GM23338 (cell line): ENCODE measurements around the gene PNKP. TPM values are rescaled to one million over a fixed set of nuclear protein-coding genes. Genes with fewer than 3 reads are reported as not detected.

Source experiments
- ATAC-seq: fragments of 200-7000 bp; cut with Tn5 transposase; 3 replicates; pipeline ENCODE4 v1.9.1; 2020
- DNase-seq: peaks from one replicate; pipeline ENCODE4 v3.0.0-alpha.2; 2015; ENCODE audit warnings: low spot score
- H2AFZ ChIP-seq: fragments of 200-600 bp; sonication (generic); 2 replicates; pipeline ENCODE4 v1.8.0; 2016; ENCODE audit warnings: antibody characterized with exemption, mild to moderate bottlenecking, moderate library complexity
- H3F3A ChIP-seq: fragments of 200-600 bp; sonication (generic); replicated peaks from 2 replicates; pipeline ENCODE4 v1.8.0; 2017; ENCODE audit warnings: antibody characterized with exemption, mixed run types, low read depth
- H3K27ac ChIP-seq: fragments of 200-600 bp; sonication (generic); 2 replicates; pipeline ENCODE4 v1.6.1; 2016; ENCODE audit warnings: low read depth
- H3K27me3 ChIP-seq: fragments of 200-600 bp; sonication (generic); 2 replicates; pipeline ENCODE4 v1.8.0; 2016; ENCODE audit warnings: mild to moderate bottlenecking, mixed run types, moderate library complexity; ENCODE audit not compliant: insufficient read depth
- H3K36me3 ChIP-seq: fragments of 200-600 bp; sonication (generic); 2 replicates; pipeline ENCODE4 v1.8.0; 2016; ENCODE audit warnings: mild to moderate bottlenecking; ENCODE audit not compliant: insufficient read depth
- H3K4me1 ChIP-seq: fragments of 200-600 bp; sonication (generic); 2 replicates; pipeline ENCODE4 v1.8.0; 2016; ENCODE audit warnings: mild to moderate bottlenecking, moderate library complexity; ENCODE audit not compliant: insufficient read depth
- H3K4me2 ChIP-seq: fragments of 200-600 bp; sonication (generic); 2 replicates; pipeline ENCODE4 v1.7.1; 2017; ENCODE audit warnings: mixed run types
- H3K4me3 ChIP-seq: fragments of 200-600 bp; sonication (generic); 2 replicates; pipeline ENCODE4 v1.6.1; 2016; ENCODE audit warnings: mixed run types
- H3K79me2 ChIP-seq: fragments of 200-600 bp; sonication (generic); replicated peaks from 2 replicates; pipeline ENCODE4 v1.8.0; 2017; ENCODE audit warnings: mild to moderate bottlenecking; ENCODE audit not compliant: insufficient read depth
- H3K9me2 ChIP-seq: fragments of 200-600 bp; sonication (generic); 2 replicates; pipeline ENCODE4 v1.8.0; 2017; ENCODE audit not compliant: insufficient read depth
- H4K20me1 ChIP-seq: fragments of 200-600 bp; sonication (generic); replicated peaks from 2 replicates; pipeline ENCODE4 v1.8.0; 2017; ENCODE audit warnings: mild to moderate bottlenecking; ENCODE audit not compliant: insufficient read depth
- H3K27ac Mint-ChIP-seq: 2 replicates; pipeline ENCODE4 v1.8.0; 2020; ENCODE audit warnings: inconsistent platforms, mild to moderate bottlenecking, moderate library complexity, mixed read lengths
- H3K27me3 Mint-ChIP-seq: 3 replicates; pipeline ENCODE4 v1.8.0; 2022; ENCODE audit warnings: low read depth, mild to moderate bottlenecking, moderate library complexity, mixed read lengths, inconsistent platforms; ENCODE audit not compliant: insufficient read depth, poor library complexity
- H3K36me3 Mint-ChIP-seq: 3 replicates; pipeline ENCODE4 v1.8.0; 2021; ENCODE audit warnings: low read depth, mild to moderate bottlenecking, inconsistent platforms, moderate library complexity, mixed read lengths
- H3K4me1 Mint-ChIP-seq: 3 replicates; pipeline ENCODE4 v1.8.0; 2020; ENCODE audit warnings: mild to moderate bottlenecking, inconsistent platforms, mixed read lengths
- H3K4me3 Mint-ChIP-seq: 3 replicates; pipeline ENCODE4 v1.8.0; 2021; ENCODE audit warnings: moderate library complexity, mild to moderate bottlenecking, inconsistent platforms, mixed read lengths
- H3K9me3 Mint-ChIP-seq: 3 replicates; pipeline ENCODE4 v1.8.0; 2020; ENCODE audit warnings: moderate library complexity, mild to moderate bottlenecking, inconsistent platforms, mixed read lengths
- CREB1 ChIP-seq: fragments of 250-450 bp; sonication (Bioruptor Pico); IDR thresholded peaks from 2 replicates; pipeline ENCODE4 v1.5.0; 2020; ENCODE audit warnings: low read depth, mild to moderate bottlenecking, moderate library complexity
- CTCF ChIP-seq, 2 experiments: fragments of 200-600 bp in 1 of 2; sonication (generic) in 1 of 2; conservative IDR thresholded peaks; 2 replicates each; pipeline versions ENCODE4 v1.5.1 to v1.6.1; 2016 to 2017; ENCODE audit warnings: antibody characterized with exemption in 2 of 2, low read depth in 2 of 2, mild to moderate bottlenecking in 2 of 2, moderate library complexity in 1 of 2
- ETS1 ChIP-seq: IDR thresholded peaks from 2 replicates; pipeline ENCODE4 v1.6.1; 2016; ENCODE audit warnings: antibody characterized with exemption
- EZH2 ChIP-seq: fragments of 200-600 bp; sonication (generic); IDR thresholded peaks from one replicate; pipeline ENCODE4 v1.8.0; 2017; ENCODE audit warnings: antibody characterized with exemption, mild to moderate bottlenecking, low read depth; ENCODE audit not compliant: unreplicated experiment
- EZH2phosphoT487 ChIP-seq: fragments of 200-600 bp; sonication (generic); IDR thresholded peaks from one replicate; pipeline ENCODE4 v1.8.1; 2018; ENCODE audit warnings: antibody characterized with exemption; ENCODE audit not compliant: unreplicated experiment
- JUNB ChIP-seq: IDR thresholded peaks from one replicate; pipeline ENCODE4 v1.6.1; 2016; ENCODE audit warnings: antibody characterized with exemption; ENCODE audit not compliant: unreplicated experiment
- NANOG ChIP-seq: IDR thresholded peaks from 2 replicates; pipeline ENCODE4 v1.6.1; 2016; ENCODE audit warnings: antibody characterized with exemption, borderline replicate concordance
- POLR2AphosphoS5 ChIP-seq: IDR thresholded peaks from 2 replicates; pipeline ENCODE4 v1.6.1; 2016; ENCODE audit warnings: antibody characterized with exemption, low read depth
- REST ChIP-seq: IDR thresholded peaks from one replicate; pipeline ENCODE4 v1.6.1; 2018; ENCODE audit warnings: antibody characterized with exemption; ENCODE audit not compliant: unreplicated experiment
- STAT1 ChIP-seq: IDR thresholded peaks from one replicate; pipeline ENCODE4 v1.6.1; 2016; ENCODE audit warnings: antibody characterized with exemption; ENCODE audit not compliant: unreplicated experiment
- ZNF114 ChIP-seq: fragments of 250-450 bp; sonication (Bioruptor Pico); IDR thresholded peaks from 2 replicates; pipeline ENCODE4 v1.5.0; 2020; ENCODE audit warnings: mild to moderate bottlenecking, moderate library complexity
- ZNF331 ChIP-seq: fragments of 250-450 bp; sonication (Bioruptor Pico); IDR thresholded peaks from 2 replicates; pipeline ENCODE4 v1.5.0; 2020; ENCODE audit warnings: low read depth, mild to moderate bottlenecking, moderate library complexity
- ZNF462 ChIP-seq: fragments of 250-450 bp; sonication (Bioruptor Pico); IDR thresholded peaks from 2 replicates; pipeline ENCODE4 v1.5.0; 2020; ENCODE audit warnings: mild to moderate bottlenecking, moderate library complexity
- polyA plus RNA-seq: library from polyadenylated mRNA; unstranded; fragments of >200 nt; fragmentation: Nextera tagmentation; extraction: Ambion mirVana; gene quantifications from 2 replicates; pipeline ENCODE4 v1.2.1, GENCODE V29; 2016
- total RNA-seq: library from RNA; depleted of rRNA; stranded (reverse); fragments of >200 nt; shearing (Covaris generic); gene quantifications from 2 replicates; pipeline ENCODE4 v1.2.3, GENCODE V29; 2014

Gene PNKP
- total and polyA plus RNA-seq, 2 experiments from 2014 or later, result 99.6 to 109 TPM

- peaks cover 21% of the 10 kb centered on the region for H3K27me3 Mint-ChIP-seq
- no peak overlapping the region for H3K4me2 ChIP-seq
- H3K4me1 ChIP-seq, result peaks cover 10% of the 10 kb centered on the region
- no peak for DNase-seq
- ATAC-seq, result no peak
- peaks cover 12% of the 10 kb centered on the region; the same call in 1 of the 2 replicates for H3F3A ChIP-seq
- H2AFZ ChIP-seq, result no peak overlapping the region
- H3K27me3 ChIP-seq, result no peaks in the 10 kb centered on the region
- no peak for TF ChIP-seq CREB1 (CRISPR knock-in tag)
- no peak for TF ChIP-seq ZNF114 (CRISPR knock-in tag)
- no peak for TF ChIP-seq ZNF331 (CRISPR knock-in tag)
- no peak for TF ChIP-seq POLR2AphosphoS5
- no peak for TF ChIP-seq NANOG
- TF ChIP-seq EZH2phosphoT487, result no peak
- no peak for TF ChIP-seq ZNF462 (CRISPR knock-in tag)
- no peak for TF ChIP-seq REST
- no peak for TF ChIP-seq JUNB
- TF ChIP-seq ETS1, result no peak
- no peak for TF ChIP-seq STAT1
- TF ChIP-seq EZH2, result no peak
- TF ChIP-seq CTCF (conservative IDR thresholded peaks at IDR 0.05; ENCODE audit: low read depth in 2 of 2), result no peak
- peaks cover 2% of the 10 kb centered on the region; the same call in 1 of the 2 replicates for H3K79me2 ChIP-seq
- peaks cover 19% of the 10 kb centered on the region for H3K4me1 Mint-ChIP-seq
- H4K20me1 ChIP-seq, result peaks cover 33% of the 10 kb centered on the region
- no peak overlapping the region for H3K27ac ChIP-seq
- peaks cover 3% of the 10 kb centered on the region; the same call in 1 of the 2 replicates for H3K36me3 ChIP-seq
- no peaks in the 10 kb centered on the region for H3K9me2 ChIP-seq
- no peak overlapping the region; the same call in 2 of the 3 replicates for H3K4me3 Mint-ChIP-seq
- no peak overlapping the region for H3K27ac Mint-ChIP-seq
- H3K4me3 ChIP-seq, result no peak overlapping the region
- peaks cover 63% of the 10 kb centered on the region for H3K36me3 Mint-ChIP-seq
- no peaks in the 10 kb centered on the region; the same call in 2 of the 3 replicates for H3K9me3 Mint-ChIP-seq
These were observed 40.5 kb upstream of the PNKP start for GRCh38 chr19:49907745-49908446.
